K562 (cell line): Measurements from ENCODE around the gene RGS3. TPM values are rescaled to one million over a fixed set of nuclear protein-coding genes. Genes with fewer than 3 reads are reported as not detected.

ENCODE experiments used
- ADNP ChIP-seq: fragments of 200-800 bp; sonication (Bioruptor generic); IDR thresholded peaks from 2 replicates; pipeline ENCODE4 v1.6.1; 2016; ENCODE audit warnings: missing genetic modification characterization, missing compliant biosample characterization
- BRF1 ChIP-seq: IDR thresholded peaks from 3 replicates; pipeline ENCODE4 v1.6.1; 2011; ENCODE audit warnings: borderline replicate concordance, mild to moderate bottlenecking; ENCODE audit not compliant: insufficient read length; ENCODE audit errors: extremely low read depth
- HINFP ChIP-seq: fragments of 450-650 bp; conservative IDR thresholded peaks from 2 replicates; pipeline ENCODE4 v1.6.1; 2016; ENCODE audit warnings: missing genetic modification characterization, low read depth, mild to moderate bottlenecking, control low read depth, missing compliant biosample characterization
- ILK ChIP-seq: fragments of 450-650 bp; IDR thresholded peaks from 2 replicates; pipeline ENCODE4 v1.6.1; 2016; ENCODE audit warnings: missing genetic modification characterization, low read depth, mild to moderate bottlenecking, missing compliant biosample characterization, moderate library complexity, borderline replicate concordance
- MEIS2 ChIP-seq: fragments of 450-650 bp; IDR thresholded peaks from 2 replicates; pipeline ENCODE4 v1.6.1; 2014; ENCODE audit warnings: mild to moderate bottlenecking; ENCODE audit not compliant: partially characterized antibody
- RBM17 ChIP-seq: fragments of 200-400 bp; formaldehyde crosslinking; IDR thresholded peaks from 2 replicates; pipeline ENCODE4 v1.6.1; 2017; ENCODE audit warnings: low read depth, mild to moderate bottlenecking, low read length, borderline replicate concordance
- ZBTB1 ChIP-seq: sonication (generic); formaldehyde crosslinking; IDR thresholded peaks from 2 replicates; pipeline ENCODE4 v1.8.1; 2023; ENCODE audit warnings: missing genetic modification reagents, low read depth, mild to moderate bottlenecking, borderline replicate concordance
- ZNF57 ChIP-seq: fragments of 450-650 bp; formaldehyde crosslinking; IDR thresholded peaks from 2 replicates; pipeline ENCODE4 v1.4.0; 2020; ENCODE audit warnings: mild to moderate bottlenecking, moderate library complexity
- polyA plus RNA-seq, 8 experiments: library from polyadenylated mRNA; depleted of rRNA in 4 of 8; stranded (reverse) in 5 of 8; unstranded in 3 of 8; fragments of >200 nt; fragmentation: Nextera tagmentation in 2 of 8; fragmentation: Illumina TruSeq in 1 of 8; extraction: Ambion mirVana in 2 of 8; extraction: Trizol in 1 of 8; gene quantifications; 2 replicates each; pipeline versions ENCODE4 v1.2.1 to v1.2.3, GENCODE V29; 2011 to 2014; ENCODE audit warnings: inconsistent platforms in 1 of 8, missing spikeins in 1 of 8
- total RNA-seq, 7 experiments: library from RNA; depleted of rRNA in 6 of 7; stranded (reverse); fragments of >200 nt in 6 of 7; fragmentation: Illumina TruSeq in 2 of 7; extraction: Trizol in 2 of 7; gene quantifications; 2 replicates each; pipeline versions ENCODE4 v1.2.1 to v1.2.3, GENCODE V29; 2011 to 2021; ENCODE audit warnings: low replicate concordance in 1 of 7

Gene RGS3
- total and polyA plus RNA-seq, 9 of the 15 experiments (the other 6 are each of a cell fraction or from before 2014, with no cell fraction given): 0.08 to 2.9 (median 0.95) TPM

- TF ChIP-seq BRF1 (no peak), ADNP (tag) (peak; percentile 75), ILK (tag) (no peak), MEIS2 (no peak), ZBTB1 (no peak), RBM17 (no peak), ZNF57 (no peak), HINFP (tag) (0 out of 2 replicates have a peak, but pooled peaks have one; percentile 15)
Measured at GRCh38 chr9:113559834-113560800, 96.6 kb downstream of the RGS3 start (continued).
